WTC11 (cell line): Measurements from ENCODE around the gene ZNF366. TPM values are rescaled to one million over a fixed set of nuclear protein-coding genes. Genes with fewer than 3 reads are reported as not detected.

Source experiments
- STAT6 ChIP-seq: sonication (generic); formaldehyde crosslinking; conservative IDR thresholded peaks from 2 replicates; pipeline ENCODE4 v1.8.1; 2023; ENCODE audit warnings: mild to moderate bottlenecking, low read depth, missing genetic modification reagents, moderate library complexity
- total RNA-seq: library from RNA; stranded (reverse); gene quantifications from 3 replicates; pipeline ENCODE4 v1.2.3, GENCODE V29; 2021

Gene ZNF366
- total RNA-seq, 1 experiment from 2014 or later: not detected

GRCh38 chr5:72393052-72393451, 114.2 kb downstream of the ZNF366 start (continued):
- no peak for TF ChIP-seq STAT6 (CRISPR knock-in tag)

Other genes starting within 250 kb of the ZNF366 start
- gene MRPS27, start 187.2 kb downstream of the ZNF366 start, total RNA-seq: 80.1 to 96.9 TPM (median 91.0 TPM) in 3 replicates
- gene PTCD2, start 187.0 kb downstream of the ZNF366 start, total RNA-seq: 13.0 to 14.3 TPM (median 13.8 TPM) in 3 replicates